ENCODE data around the gene ZNF366. TPM values are rescaled to one million over a fixed set of nuclear protein-coding genes. Genes with fewer than 3 reads are reported as not detected.

The ZNF366 gene
- total RNA-seq, 1 experiment from 2014 or later = not detected

DNA sequence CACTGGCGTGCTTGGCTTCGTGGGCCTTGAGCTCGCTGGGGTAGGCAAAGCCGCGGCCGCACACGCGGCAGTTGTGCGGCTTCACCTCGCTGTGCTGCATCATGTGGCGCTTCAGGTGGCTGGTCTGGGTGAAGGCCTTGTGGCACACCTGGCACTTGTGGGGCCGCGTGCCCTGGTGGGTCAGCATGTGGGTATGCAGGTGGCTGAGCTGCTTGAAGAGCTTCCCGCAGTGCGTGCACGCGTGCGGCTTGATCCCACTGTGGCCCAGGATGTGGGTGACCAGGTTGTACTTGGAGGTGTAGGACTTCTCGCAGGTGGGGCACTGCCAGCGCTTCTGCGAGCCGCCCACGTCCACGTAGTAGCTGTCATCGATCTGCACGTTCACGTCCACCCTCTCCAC is 46.8 kb downstream of the ZNF366 start (continued):
- no peak for TF ChIP-seq CTCF (IDR thresholded peaks at IDR 0.05 in 2 of 3, conservative IDR thresholded peaks at IDR 0.05 in 1 of 3; ENCODE audit: borderline replicate concordance in 1 of 3, insufficient read depth in 1 of 3, low read depth in 2 of 3, low read length in 2 of 3)
- no peak for TF ChIP-seq SIN3A (IDR thresholded peaks at IDR 0.05; ENCODE audit: low read depth)
- no peak for TF ChIP-seq EZH2phosphoT487 (IDR thresholded peaks at IDR 0.05; ENCODE audit: borderline replicate concordance)
- no peak for TF ChIP-seq SRF (IDR thresholded peaks at IDR 0.05; ENCODE audit: low read depth)
- TF ChIP-seq ELF1 (IDR thresholded peaks at IDR 0.05; ENCODE audit: borderline replicate concordance, low read depth) = no peak
- no peak for TF ChIP-seq ZFX (IDR thresholded peaks at IDR 0.05)
- no peak for TF ChIP-seq JUND (IDR thresholded peaks at IDR 0.05)
- TF ChIP-seq RAD21 (IDR thresholded peaks at IDR 0.05; ENCODE audit: low read depth) = no peak

- Histone ChIP-seq H3K4me1 (ENCODE audit: control insufficient read depth in 1 of 2, insufficient read depth in 2 of 2, low read length in 2 of 2) (no peaks in the 10 kb centered on the region), H3K79me2 (ENCODE audit: insufficient read depth, low read length) (no peaks in the 10 kb centered on the region), H3K4me3 (replicated peaks in 1 of 2; ENCODE audit: low read depth in 1 of 2, low read length in 2 of 2) (no peak overlapping the region), H3K9ac (ENCODE audit: low read length) (no peak overlapping the region), H3K9me2 (ENCODE audit: insufficient read depth) (no peaks in the 10 kb centered on the region), H3K36me3 (ENCODE audit: control insufficient read depth in 1 of 2, insufficient read depth in 2 of 2, low read length in 2 of 2) (no peaks in the 10 kb centered on the region), H3K4me2 (ENCODE audit: low read length) (no peak overlapping the region), H3K9me3 (ENCODE audit: control insufficient read depth in 1 of 2, insufficient read depth in 1 of 2, low read depth in 1 of 2, low read length in 2 of 2) (no peaks in the 10 kb centered on the region), H4K20me1 (ENCODE audit: insufficient read depth) (no peaks in the 10 kb centered on the region), H2AFZ (ENCODE audit: low read depth, low read length, poor library complexity, severe bottlenecking) (no peak overlapping the region), H3K27me3 (ENCODE audit: insufficient read depth, low read length) (no peaks in the 10 kb centered on the region), H3K27ac (ENCODE audit: low read depth, low read length) (no peak overlapping the region)
- BruUV-seq (replicated peaks) = no TSS peak
- ChIA-PET CTCF (no interaction called here), RAD21 (ENCODE audit: low non-redundant PET in 1 of 2, low total read pairs in 2 of 2, uncharacterized antibody in 2 of 2, unreplicated experiment in 2 of 2) (no interaction called here), POLR2A (no interaction called here)
- ATAC-seq (no peak), DNase-seq (ENCODE audit: low read depth, low spot score) (no peak)
- no peak for TF ChIP-seq MAX (IDR thresholded peaks at IDR 0.05)
- TF ChIP-seq RAD21 (IDR thresholded peaks at IDR 0.05; ENCODE audit: low read depth) = no peak
- TF ChIP-seq REST (IDR thresholded peaks at IDR 0.05; ENCODE audit: low read depth) = no peak
- TF ChIP-seq EZH2 (IDR thresholded peaks at IDR 0.05) = no peak
- no peak for TF ChIP-seq SP1 (IDR thresholded peaks at IDR 0.05; ENCODE audit: low read depth)
- no peak for TF ChIP-seq ATF3 (IDR thresholded peaks at IDR 0.05)
- TF ChIP-seq EGR1 (IDR thresholded peaks at IDR 0.05; ENCODE audit: low read depth) = no peak
- no peak for TF ChIP-seq POLR2A (IDR thresholded peaks at IDR 0.05; ENCODE audit: borderline replicate concordance, extremely low read depth, insufficient read depth, insufficient read length)
- no peak for TF ChIP-seq CTCF (IDR thresholded peaks at IDR 0.05 in 2 of 3, conservative IDR thresholded peaks at IDR 0.05 in 1 of 3; ENCODE audit: borderline replicate concordance in 1 of 3, insufficient read depth in 1 of 3, low read depth in 2 of 3, low read length in 2 of 3)
- no peak for TF ChIP-seq CBX3 (IDR thresholded peaks at IDR 0.05; ENCODE audit: low read depth)
- TF ChIP-seq TCF7L2 (IDR thresholded peaks at IDR 0.05; ENCODE audit: borderline replicate concordance, extremely low read depth, insufficient read depth, insufficient read length) = no peak
- no peak for TF ChIP-seq YY1 (IDR thresholded peaks at IDR 0.05; ENCODE audit: extremely low read depth, insufficient replicate concordance, low read depth, low read length)
- intact Hi-C loops (cut with micrococcal nuclease) = no loop called here
Measured at GRCh38 chr5:72459913-72460312, 47.3 kb downstream of the ZNF366 start.
